Testis (tissue), 3 donors: ENCODE data around the gene G6PC1. TPM values are rescaled to one million over a fixed set of nuclear protein-coding genes. Genes with fewer than 3 reads are reported as not detected.
"Not testable (repeated sequence)": the region's sequence is repeated elsewhere in the genome, so short reads cannot be mapped to it uniquely, and the experiment has no call there.

ENCODE experiments used
- DNase-seq: peaks from one replicate; pipeline ENCODE4 v3.0.0-alpha.2; 2019
- H3K27ac ChIP-seq, 2 donors: fragments of 200-600 bp; sonication (generic); one replicate each; pipeline ENCODE4 v1.5.1; 2019
- H3K27me3 ChIP-seq: fragments of 200-600 bp; sonication (generic); one replicate; pipeline ENCODE4 v1.5.1; 2019
- H3K36me3 ChIP-seq: fragments of 200-600 bp; sonication (generic); one replicate; pipeline ENCODE4 v1.5.1; 2017; ENCODE audit warnings: low read depth; ENCODE audit errors: missing control alignments
- H3K4me1 ChIP-seq: fragments of 200-600 bp; sonication (generic); one replicate; pipeline ENCODE4 v1.5.1; 2019
- H3K4me3 ChIP-seq, 2 donors: fragments of 200-600 bp; sonication (generic); one replicate each; pipeline ENCODE4 v1.5.1; 2017 to 2019
- H3K9me3 ChIP-seq: fragments of 200-600 bp; sonication (generic); one replicate; pipeline ENCODE4 v1.5.1; 2017
- CTCF ChIP-seq, 3 experiments: fragments of 450-650 bp in 2 of 3; fragments of 200-600 bp in 1 of 3; sonication (generic) in 1 of 3; IDR thresholded peaks; one replicate each; pipeline ENCODE4 v1.5.1; 2016 to 2019; ENCODE audit warnings: antibody characterized with exemption in 3 of 3, mild to moderate bottlenecking in 2 of 3, moderate library complexity in 1 of 3
- POLR2A ChIP-seq: fragments of 450-650 bp; IDR thresholded peaks from one replicate; pipeline ENCODE4 v1.6.1; 2017; ENCODE audit warnings: antibody characterized with exemption, mild to moderate bottlenecking, moderate library complexity
- WGBS, 2 donors: methylation state at CpG; one replicate each; pipeline ENCODE4 v1.1.5; 2018; 5-methylcytosine and 5-hydroxymethylcytosine counted together
- intact Hi-C: fragments of 100-400 bp; cut with DNase I; formaldehyde crosslinking; loops from one replicate; pipeline ENCODE4 v1.15.1; 2023; ENCODE audit warnings: low total_unique reads
- polyA plus RNA-seq: library from polyadenylated mRNA; stranded (reverse); fragments of 350-450 nt; fragmentation: Illumina TruSeq; extraction: RNeasy Lipid Tissue Mini Kit (QIAGEN cat#74804); gene quantifications from one replicate; pipeline ENCODE4 v1.2.3, GENCODE V29; 2014; ENCODE audit warnings: low read depth, low replicate concordance; ENCODE audit not compliant: insufficient read depth
- total RNA-seq, 2 donors: library from RNA; depleted of rRNA; stranded (reverse); fragments of >200 nt; gene quantifications; one replicate each; pipeline ENCODE4 v1.2.3, GENCODE V29; 2016

The G6PC1 gene
- total and polyA plus RNA-seq, 3 donors from 2014 or later = 0.06 to 0.26 TPM; not detected in 1

- H3K9me3 ChIP-seq = no peaks in the 10 kb centered on the region
- no peak for TF ChIP-seq POLR2A
- no peak for TF ChIP-seq CTCF (IDR thresholded peaks at IDR 0.05)
- intact Hi-C loops = no loop called here
- H3K27ac ChIP-seq = no peak overlapping the region
- H3K4me3 ChIP-seq = no peak overlapping the region
- H3K36me3 ChIP-seq = no peaks in the 10 kb centered on the region
- DNase-seq = no peak
- H3K4me1 ChIP-seq = no peaks in the 10 kb centered on the region
- 82 to 87% methylated on average over 3 of the region's 3 CpGs for WGBS, 2 donors
- H3K27me3 ChIP-seq = no peaks in the 10 kb centered on the region
These were observed 13.5 kb downstream of the G6PC1 start for GRCh38 chr17:42913981-42914617.

- WGBS, 2 donors = 96 to 97% methylated on average over 6 of the region's 6 CpGs
- H3K9me3 ChIP-seq, H3K27ac ChIP-seq, H3K27me3 ChIP-seq, H3K4me3 ChIP-seq, DNase-seq, H3K36me3 ChIP-seq, H3K4me1 ChIP-seq, intact Hi-C loops: not testable (repeated sequence)
These were observed 14.7 kb downstream of the G6PC1 start for GRCh38 chr17:42915288-42915687.

- 89 to 93% methylated on average over 4 of the region's 4 CpGs for WGBS, 2 donors
- DNase-seq, H3K4me3 ChIP-seq, intact Hi-C loops, H3K4me1 ChIP-seq, H3K27me3 ChIP-seq, H3K27ac ChIP-seq, H3K36me3 ChIP-seq, H3K9me3 ChIP-seq: not testable (repeated sequence)
These were observed 16.0 kb downstream of the G6PC1 start for GRCh38 chr17:42916388-42917235.

GRCh38 chr17:42917236-42917603 lies 16.6 kb downstream of the G6PC1 start:
- intact Hi-C loops = no loop called here
- WGBS, 2 donors = 50 to 62% methylated on average over 8 of the region's 8 CpGs
- no peaks in the 10 kb centered on the region for H3K27me3 ChIP-seq
- H3K4me1 ChIP-seq = no peaks in the 10 kb centered on the region
- no peak overlapping the region for H3K27ac ChIP-seq
- TF ChIP-seq POLR2A (no peak), CTCF (IDR thresholded peaks at IDR 0.05) (no peak)
- H3K4me3 ChIP-seq = no peak overlapping the region
- H3K36me3 ChIP-seq = no peaks in the 10 kb centered on the region
- no peaks in the 10 kb centered on the region for H3K9me3 ChIP-seq
- no peak for DNase-seq

GRCh38 chr17:42918902-42919521 lies 18.4 kb downstream of the G6PC1 start:
- TF ChIP-seq POLR2A (no peak), CTCF (IDR thresholded peaks at IDR 0.05) (no peak)
- H3K27ac ChIP-seq = no peak overlapping the region
- intact Hi-C loops = no loop called here

GRCh38 chr17:42919522-42920077 lies 19.0 kb downstream of the G6PC1 start:
- intact Hi-C loops, H3K4me3 ChIP-seq, H3K9me3 ChIP-seq, H3K36me3 ChIP-seq, H3K27me3 ChIP-seq, H3K27ac ChIP-seq, H3K4me1 ChIP-seq, DNase-seq: not testable (repeated sequence)
- WGBS, 2 donors = 88 to 90% methylated on average over 10 of the region's 10 CpGs

More at GRCh38 chr17:42918902-42919521, 18.4 kb downstream of the G6PC1 start:
- H3K4me1 ChIP-seq = no peaks in the 10 kb centered on the region
- H3K27me3 ChIP-seq = no peaks in the 10 kb centered on the region
- WGBS, 2 donors = 58 to 67% methylated on average over 3 of the region's 3 CpGs
- H3K36me3 ChIP-seq = no peaks in the 10 kb centered on the region
- H3K9me3 ChIP-seq = no peaks in the 10 kb centered on the region
- no peak overlapping the region for H3K4me3 ChIP-seq
- no peak for DNase-seq
